Activated CD8-positive, alpha-beta memory T cell treated with anti-CD3 and anti-CD28 coated beads for 36 hours (primary cell): ENCODE data around the gene TBC1D2. TPM values are rescaled to one million over a fixed set of nuclear protein-coding genes. Genes with fewer than 3 reads are reported as not detected.
"Not testable (repeated sequence)": the region's sequence is repeated elsewhere in the genome, so short reads cannot be mapped to it uniquely, and the experiment has no call there.

ENCODE experiments used
- CTCF ChIA-PET: fragments of 350-600 bp; sonication (Branson Sonifier 250); formaldehyde crosslinking; loops from one replicate; lab custom pipeline; 2021; ENCODE audit warnings: antibody characterized with exemption; lab: Charles Lee
- POLR2A ChIA-PET: fragments of 350-600 bp; sonication (Branson Sonifier 250); formaldehyde crosslinking; loops from one replicate; lab custom pipeline; 2021; ENCODE audit warnings: antibody characterized with exemption; lab: Charles Lee
- total RNA-seq, 2 experiments: library from RNA; stranded (reverse); gene quantifications; one replicate each; pipeline ENCODE4 v1.2.3, GENCODE V29; 2021

The TBC1D2 gene, protein sequence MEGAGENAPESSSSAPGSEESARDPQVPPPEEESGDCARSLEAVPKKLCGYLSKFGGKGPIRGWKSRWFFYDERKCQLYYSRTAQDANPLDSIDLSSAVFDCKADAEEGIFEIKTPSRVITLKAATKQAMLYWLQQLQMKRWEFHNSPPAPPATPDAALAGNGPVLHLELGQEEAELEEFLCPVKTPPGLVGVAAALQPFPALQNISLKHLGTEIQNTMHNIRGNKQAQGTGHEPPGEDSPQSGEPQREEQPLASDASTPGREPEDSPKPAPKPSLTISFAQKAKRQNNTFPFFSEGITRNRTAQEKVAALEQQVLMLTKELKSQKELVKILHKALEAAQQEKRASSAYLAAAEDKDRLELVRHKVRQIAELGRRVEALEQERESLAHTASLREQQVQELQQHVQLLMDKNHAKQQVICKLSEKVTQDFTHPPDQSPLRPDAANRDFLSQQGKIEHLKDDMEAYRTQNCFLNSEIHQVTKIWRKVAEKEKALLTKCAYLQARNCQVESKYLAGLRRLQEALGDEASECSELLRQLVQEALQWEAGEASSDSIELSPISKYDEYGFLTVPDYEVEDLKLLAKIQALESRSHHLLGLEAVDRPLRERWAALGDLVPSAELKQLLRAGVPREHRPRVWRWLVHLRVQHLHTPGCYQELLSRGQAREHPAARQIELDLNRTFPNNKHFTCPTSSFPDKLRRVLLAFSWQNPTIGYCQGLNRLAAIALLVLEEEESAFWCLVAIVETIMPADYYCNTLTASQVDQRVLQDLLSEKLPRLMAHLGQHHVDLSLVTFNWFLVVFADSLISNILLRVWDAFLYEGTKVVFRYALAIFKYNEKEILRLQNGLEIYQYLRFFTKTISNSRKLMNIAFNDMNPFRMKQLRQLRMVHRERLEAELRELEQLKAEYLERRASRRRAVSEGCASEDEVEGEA
- total RNA-seq: 1 to 10 TPM; 2.6 to 2.9 TPM

DNA sequence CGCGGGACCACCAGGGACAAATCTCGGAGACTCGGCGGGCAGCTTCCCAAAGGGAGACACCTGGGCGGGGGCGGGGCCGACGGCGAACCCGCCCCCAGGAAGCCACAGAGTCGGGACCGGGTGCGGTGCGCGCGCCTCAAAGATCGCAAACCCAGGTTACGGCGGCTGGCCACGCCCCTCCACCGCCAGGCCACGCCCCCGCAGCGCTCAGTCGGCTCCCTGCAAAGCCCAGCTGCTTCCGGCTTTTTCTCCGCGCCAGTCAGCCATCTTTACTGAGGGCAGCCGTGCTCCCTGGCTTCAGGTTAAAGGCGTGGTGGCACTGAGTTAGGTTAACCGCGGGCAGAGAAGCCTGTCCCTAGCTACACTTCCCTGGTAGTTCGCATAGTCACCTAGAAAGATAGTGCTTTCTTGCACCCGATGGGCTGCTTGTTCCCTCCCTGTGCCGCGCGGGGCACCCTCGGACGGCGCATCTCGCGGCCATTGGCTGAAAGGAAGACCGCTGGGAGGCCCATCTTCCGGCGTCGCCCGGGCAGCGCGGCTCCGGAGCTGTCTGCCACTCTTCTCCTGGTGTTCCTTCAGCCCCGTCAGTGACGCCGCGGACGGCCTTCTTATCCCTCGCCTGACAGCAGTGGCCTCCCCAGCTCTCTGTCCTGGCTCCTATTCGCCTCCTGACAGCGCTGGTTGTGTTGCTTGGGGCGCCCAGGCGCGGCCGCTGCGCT, at the start of gene TBC1D2:
TBC1D2 (minus strand) TSS at position 72 of the 719 bp plus-strand sequence. CDS start 108 bp downstream, outside the sequence.
- ChIA-PET POLR2A (interaction anchor here (0.6 to 3.1 kb wide), 9 partner anchors 34 to 504 kb away, joined by 3 to 23 read pairs (median 7); partner anchors contain the start of genes ANP32B, NANS, TRIM14 and TRMO), CTCF (interaction anchor here (0.8 to 2.5 kb wide), 13 partner anchors 8 to 332 kb away, joined by 3 to 15 read pairs (median 6); partner anchors contain the start of genes NANS, TRIM14 and TRMO)

DNA sequence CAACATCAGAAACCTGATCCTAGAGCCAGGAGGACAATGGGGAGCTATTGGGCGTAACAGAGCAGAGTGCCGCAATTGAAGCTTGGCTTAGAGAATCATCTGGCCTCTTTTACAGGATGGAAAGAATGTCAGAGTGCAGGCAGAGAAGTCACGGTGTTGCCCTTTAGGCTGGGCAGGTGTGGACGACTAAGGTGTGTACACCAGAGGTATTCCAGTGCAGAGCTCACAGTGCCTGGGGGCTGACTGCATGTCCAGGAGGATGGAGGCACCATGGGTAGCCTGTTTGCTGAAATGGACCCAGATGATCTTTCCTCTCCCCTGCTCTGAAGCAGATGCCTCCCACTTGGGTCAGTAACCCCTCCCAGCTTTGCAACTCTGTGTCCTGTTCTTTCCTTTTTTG, 48.9 kb upstream of the TBC1D2 start:
- ChIA-PET CTCF (no interaction called here), POLR2A (no interaction called here)

DNA sequence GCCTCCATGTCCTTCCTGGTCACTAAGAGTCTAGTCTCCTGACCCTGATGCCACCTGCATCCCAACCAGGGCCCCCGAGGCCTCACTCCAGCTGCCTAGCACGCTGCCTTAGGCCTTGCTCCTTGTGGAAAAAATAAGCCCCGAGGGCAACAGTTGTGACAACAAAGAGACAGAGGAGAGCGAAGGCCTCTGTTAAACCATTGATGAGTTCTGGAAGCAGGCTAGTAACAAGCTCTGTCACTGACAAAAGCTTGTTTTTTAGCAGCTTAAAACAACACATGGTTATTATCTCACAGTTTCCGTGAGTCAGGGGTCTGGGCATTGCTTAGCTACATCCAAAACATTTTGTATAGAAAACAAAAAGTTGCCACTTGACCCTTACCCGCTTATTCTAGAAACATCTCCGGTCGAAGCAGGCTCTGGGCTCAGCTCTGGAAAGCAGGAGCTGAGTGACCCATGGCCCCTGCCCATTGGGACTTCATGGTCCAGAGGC, 48.2 kb upstream of the TBC1D2 start:
- ChIA-PET CTCF (interaction anchor here (0.5 kb wide), 1 partner anchor 803 kb away, joined by 3 read pairs; no protein-coding TSS in a partner anchor), POLR2A (no interaction called here)

DNA sequence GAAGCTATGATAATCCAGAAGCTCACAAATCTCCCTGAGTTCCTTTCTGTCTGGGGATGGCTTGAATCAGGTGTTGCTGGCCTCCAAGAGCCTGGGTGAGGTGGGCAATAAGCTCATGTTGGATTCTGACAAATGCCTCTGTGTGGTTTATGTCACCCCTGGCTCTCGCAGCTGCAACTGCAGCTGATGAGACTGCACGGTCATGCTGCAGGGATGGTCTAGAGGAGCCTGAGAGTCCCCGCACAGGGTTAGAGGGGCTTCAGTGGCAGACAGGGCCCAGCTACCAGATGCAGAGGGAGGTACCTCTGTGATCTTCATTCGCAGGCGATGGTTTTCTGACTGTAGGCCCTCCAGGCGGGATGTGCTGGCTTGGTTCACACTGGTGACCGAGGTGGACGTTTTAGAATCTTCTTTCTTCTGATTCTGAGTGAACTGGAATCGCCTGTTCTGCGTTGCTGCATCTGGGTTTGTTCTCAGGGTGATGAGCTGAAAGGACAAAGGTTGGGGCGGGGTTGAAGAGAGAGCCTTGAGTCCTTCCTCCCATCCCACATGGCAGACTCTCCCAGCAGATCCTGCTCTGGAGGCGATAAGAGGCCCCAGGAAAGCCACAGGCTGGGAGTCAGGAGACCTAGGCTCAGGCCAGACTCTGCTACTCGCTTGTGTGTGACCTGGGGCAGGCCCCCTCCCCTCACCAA, 47.6 kb upstream of the TBC1D2 start:
- ChIA-PET CTCF (interaction anchor here (0.5 kb wide), 1 partner anchor 285 kb away, joined by 3 read pairs; no protein-coding TSS in a partner anchor), POLR2A (no interaction called here)

DNA sequence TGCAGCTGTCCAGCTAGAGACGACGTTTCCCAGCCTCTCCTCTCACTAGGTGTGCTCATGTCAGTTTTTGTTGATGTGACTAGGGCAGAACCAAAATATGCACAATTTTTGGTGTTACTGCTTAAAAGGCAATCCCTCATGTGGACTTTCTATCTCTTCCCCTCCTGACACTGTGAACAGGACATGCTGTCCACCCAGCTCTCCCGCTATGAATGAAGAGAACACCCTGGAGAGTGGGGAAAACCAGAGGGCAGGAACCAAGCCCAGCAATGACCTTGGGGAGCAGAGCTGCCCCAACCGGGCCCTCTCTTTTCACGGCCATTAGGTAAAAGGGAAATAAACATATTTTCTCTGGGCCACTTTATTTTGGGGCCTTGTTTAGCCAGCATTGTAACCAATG, 46.7 kb upstream of the TBC1D2 start:
- CTCF ChIA-PET: no interaction called here
- POLR2A ChIA-PET: no interaction called here

DNA sequence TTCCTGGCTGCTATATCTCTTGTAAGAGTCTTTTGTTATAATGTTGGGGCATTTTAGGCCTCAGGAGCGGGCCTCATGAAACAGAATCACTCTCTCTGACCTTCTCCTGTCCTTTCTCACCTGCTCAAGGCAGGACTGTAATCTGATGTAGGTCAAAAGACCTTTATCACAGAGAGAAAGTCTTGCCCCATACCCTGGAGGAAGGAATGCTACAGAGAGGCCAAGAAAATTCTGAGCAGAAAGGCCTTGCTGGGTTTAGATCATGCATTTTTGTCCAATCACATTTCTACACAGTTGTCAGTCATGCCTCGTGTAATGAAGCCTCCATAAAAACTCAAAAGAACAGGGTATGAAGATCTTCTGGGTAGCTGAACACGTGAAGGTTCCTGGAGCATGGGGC, 45.2 kb upstream of the TBC1D2 start:
- ChIA-PET CTCF (no interaction called here), POLR2A (no interaction called here)

DNA sequence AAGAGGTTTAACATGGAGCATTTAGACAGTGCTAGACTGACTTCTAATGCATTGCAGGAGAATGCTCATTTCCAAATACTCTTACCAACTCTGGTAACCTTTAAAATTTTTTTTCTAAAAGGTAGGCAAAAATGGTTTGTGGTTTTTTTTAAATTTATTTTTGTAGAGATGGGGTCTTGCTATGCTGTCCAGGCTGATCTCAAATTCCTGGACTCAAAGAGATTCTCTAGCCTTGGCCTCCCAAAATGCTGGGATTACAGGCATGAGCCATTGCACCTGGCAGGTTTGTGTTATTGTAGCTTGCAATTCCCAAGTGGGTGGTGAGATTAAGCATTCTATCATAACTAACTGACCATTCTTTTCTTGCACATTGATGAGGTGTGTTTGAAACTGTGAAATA, 43.0 kb upstream of the TBC1D2 start:
- ChIA-PET CTCF (no interaction called here), POLR2A (no interaction called here)

DNA sequence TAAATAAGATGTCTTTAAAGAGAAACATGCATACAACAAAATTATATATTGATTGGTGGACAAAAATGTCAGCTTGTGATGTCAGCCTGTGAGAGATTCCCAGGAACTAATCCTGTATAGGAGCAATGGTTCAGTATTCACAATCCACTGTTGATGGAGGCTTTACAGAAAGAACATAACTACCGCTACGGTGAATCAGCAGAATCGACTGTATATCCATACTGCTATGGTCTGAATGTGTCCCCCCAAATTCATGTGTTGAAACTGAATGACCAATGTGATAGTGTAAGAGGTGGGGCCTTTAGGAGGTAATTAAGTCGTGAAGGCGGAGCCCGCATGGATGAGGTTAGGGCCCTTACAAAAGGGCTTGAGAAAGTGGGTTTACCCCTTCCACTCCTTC, 40.4 kb upstream of the TBC1D2 start:
- ChIA-PET CTCF (no interaction called here), POLR2A (no interaction called here)

DNA sequence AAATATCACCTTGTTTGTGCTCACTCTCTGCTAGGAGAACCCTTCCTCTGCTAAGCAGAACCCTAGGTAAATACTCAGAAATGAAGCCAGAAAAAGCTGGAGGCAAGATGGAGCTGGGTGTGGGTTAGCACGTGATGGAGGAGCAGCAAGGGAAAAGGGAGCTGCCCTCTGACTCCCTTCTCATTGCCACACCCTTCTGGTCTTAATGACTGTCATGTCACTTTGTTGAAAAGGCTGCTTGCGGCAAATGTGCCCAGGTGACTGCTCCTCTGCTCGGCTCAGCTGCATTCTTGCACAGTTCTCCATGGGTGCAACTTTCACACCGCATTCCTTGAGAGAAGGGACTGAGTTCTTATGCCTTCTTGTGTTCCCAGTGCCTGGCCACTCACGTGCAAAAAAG, 36.4 kb upstream of the TBC1D2 start:
- ChIA-PET POLR2A (no interaction called here), CTCF (no interaction called here)

DNA sequence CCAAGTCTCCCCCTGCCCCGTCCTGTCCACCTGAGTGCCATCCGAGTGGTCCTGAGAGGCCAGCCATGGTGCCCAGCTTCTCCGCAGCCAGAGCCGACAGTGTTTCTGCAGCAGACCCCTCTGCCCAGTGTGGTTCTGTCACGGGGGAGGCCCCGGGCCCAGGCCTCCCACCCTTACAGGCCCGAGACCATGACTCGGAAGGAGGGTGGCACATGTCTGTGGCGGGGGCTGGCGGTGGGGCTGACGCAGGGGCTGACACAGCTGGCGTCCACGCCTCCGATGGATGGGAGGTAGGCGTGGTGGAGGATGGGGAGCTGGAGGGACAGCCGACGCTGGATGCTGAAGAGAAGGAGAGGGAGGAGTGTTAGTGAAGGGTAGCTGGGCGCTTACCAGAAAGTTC, 35.0 kb upstream of the TBC1D2 start:
- ChIA-PET POLR2A (no interaction called here), CTCF (no interaction called here)

DNA sequence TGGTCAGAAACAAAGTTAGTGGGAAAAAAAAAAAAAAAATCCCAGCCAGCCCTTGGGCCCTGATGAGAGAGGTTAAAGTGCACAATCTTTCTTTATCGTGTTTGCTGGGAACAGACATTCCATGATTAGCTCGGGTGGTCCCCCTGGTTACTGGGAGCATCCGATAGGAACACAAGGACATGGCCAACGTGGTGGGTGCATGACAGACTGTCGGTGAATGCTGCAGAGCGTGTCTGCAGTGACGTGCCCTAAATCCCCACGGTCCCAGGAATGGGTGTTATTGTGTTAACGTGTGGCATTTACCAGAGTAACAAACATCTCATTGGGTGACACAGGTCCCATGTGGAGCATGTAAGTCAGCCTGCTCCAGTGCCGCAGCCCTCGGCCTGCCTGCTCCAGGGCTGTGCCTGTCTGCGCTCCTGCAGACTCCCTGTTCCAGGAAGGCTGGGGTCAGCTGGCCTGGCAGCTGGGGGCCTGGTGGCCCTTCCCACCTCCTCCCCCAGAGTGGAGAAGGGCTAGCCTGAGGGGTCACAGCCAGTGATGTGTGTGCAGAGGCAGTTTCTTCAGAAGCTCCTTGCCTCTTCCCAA, 34.3 kb upstream of the TBC1D2 start:
- POLR2A ChIA-PET: no interaction called here
- CTCF ChIA-PET: interaction anchor here (0.7 kb wide), 1 partner anchor 1787 kb away, joined by 4 read pairs; no protein-coding TSS in a partner anchor

DNA sequence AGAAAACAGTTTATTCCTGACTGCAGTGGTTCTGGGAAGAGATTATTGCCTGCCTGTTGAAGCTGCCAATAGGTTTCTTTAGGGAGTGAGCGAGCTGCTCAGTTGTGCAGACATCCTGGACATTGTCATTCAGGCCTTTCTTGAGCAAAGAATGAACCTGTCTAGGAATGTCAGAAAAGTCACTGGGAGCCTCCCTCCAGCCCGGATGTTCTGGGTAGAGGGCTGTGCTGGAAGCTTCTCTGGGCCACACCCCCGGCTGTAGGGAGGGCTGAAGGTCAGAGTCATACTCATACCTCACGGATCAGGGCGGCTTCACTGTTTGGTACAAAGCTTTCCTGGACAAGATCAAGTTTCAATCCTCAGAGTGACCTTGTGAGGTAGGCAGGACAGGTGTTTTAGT, 33.4 kb upstream of the TBC1D2 start:
- ChIA-PET POLR2A (no interaction called here), CTCF (no interaction called here)

DNA sequence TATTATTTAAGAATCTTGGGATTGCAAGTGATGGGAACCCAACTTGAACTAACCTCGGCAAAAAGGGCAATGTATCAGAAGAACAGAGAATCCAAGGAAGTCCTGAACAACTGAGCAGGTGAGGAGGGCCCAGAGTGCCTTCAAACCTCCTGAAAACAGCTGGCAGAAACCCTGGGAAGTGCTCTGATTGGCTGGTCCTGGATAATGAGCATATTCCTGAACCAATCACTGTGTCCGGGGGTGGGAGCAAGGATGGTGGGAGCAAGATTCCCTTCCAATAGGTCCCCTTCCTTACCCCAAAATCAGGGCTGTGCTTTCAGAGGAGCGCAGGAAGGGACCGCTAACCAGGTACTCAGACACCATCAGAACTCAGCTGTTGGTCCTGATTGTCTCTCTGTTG, 31.9 kb upstream of the TBC1D2 start:
- ChIA-PET POLR2A (no interaction called here), CTCF (no interaction called here)

DNA sequence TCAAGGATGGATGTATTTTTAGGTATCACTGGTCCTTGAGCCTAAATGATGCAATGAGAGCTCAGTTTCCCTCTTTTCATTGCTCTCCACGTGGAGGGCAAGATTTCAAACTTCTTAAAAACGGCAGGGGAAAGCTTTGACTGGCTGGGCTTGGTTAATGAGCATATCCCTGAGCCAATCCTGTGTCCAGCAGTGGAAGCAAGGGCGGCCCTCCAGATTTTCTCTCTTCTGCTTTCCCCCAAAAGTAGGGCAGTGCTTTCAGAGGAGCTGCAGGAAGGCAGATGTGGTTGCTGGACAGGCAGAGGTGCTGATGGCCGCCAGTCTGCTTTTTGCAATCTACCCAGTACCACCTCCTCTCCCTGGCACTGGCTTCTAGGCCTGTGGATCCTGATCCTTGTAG, 30.0 kb upstream of the TBC1D2 start:
- CTCF ChIA-PET: no interaction called here

DNA sequence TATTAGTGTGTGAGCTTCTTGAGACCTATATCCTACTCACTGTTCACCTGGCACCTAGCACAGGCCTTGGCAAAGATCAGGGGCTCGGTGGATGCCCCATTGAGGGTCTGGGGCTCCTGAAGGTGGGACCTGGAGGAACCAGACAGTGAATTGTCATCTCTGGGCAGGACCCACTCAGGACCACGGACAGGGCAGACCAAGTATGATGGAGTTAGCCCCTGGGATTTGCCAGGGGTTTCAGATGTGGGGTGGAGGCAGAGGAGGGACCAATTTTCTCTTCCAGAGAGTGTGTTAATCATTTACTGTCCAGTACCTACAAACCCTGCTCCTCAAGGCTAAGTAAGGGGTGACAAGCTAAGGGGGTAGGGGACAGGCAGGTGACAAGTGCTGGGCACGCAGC, 29.3 kb upstream of the TBC1D2 start:
- ChIA-PET CTCF (no interaction called here), POLR2A (no interaction called here)

More for the DNA sequence above, 30.0 kb upstream of the TBC1D2 start:
- POLR2A ChIA-PET: no interaction called here

DNA sequence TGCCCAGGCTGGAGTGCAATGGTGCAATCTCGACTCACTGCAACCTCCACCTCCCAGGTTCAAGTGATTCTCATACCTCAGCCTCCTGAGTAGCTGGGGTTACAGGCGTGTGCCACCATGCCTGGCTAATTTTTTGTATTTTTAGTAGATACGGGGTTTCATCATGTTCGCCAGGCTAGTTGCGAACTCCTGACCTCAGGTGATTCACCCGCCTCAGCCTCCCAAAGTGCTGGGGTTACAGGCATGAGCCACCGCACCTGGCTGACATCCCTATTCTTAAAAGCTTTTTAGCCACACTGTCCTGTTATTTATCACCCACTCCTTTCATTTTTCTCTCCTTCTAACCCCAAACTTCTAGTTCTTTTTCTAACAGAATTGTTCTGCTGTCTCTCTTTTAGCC, 27.7 kb upstream of the TBC1D2 start:
- POLR2A ChIA-PET, CTCF ChIA-PET: not testable (repeated sequence)

DNA sequence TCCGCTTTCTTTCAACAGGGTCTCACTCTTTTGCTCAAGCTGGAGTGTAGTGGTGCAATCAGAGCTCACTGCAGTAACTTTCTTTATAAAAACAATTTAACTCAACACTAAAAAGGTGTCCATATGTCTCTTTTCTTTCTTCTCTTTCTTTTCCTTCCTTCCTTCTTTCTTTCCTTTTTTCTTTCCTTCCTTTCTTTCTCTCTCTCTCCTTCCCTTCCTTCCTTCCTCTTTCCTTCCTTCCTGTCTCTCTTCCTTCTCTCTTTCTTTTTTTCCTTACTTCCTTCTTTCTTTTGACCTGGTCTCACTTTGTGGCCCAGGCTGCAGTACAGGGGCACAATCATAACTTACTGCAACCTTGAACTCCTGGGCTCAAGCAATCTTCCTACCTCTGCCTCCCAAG, 25.8 kb upstream of the TBC1D2 start:
- ChIA-PET POLR2A (no interaction called here), CTCF (no interaction called here)

DNA sequence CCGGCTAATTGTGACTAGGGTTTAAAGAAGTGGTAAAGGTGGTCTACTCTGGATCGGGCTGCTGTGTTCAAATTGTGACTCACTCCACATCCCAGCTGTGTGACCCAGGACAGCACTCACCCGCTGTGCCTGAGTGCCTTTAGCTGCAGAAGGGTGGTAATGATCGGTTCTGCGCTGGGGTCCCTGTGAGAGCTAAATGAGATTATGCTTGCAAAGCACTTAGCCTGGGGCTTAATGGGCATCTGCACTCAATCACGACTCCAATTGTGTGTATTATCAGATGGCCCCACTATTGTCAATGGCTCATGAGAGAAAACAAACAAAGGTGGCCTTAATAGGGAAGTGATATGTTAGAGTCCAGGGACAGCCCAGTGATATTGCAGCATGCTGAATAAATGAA, 25.1 kb upstream of the TBC1D2 start:
- CTCF ChIA-PET: no interaction called here

More for the DNA sequence above, 25.1 kb upstream of the TBC1D2 start:
- POLR2A ChIA-PET: no interaction called here
